Coronary artery (tissue), 2 donors: ENCODE measurements around the gene R3HDM4.
"Not testable (repeated sequence)": the region's sequence is repeated elsewhere in the genome, so short reads cannot be mapped to it uniquely, and the experiment has no call there.

Experiments
- DNase-seq: peaks from one replicate; pipeline ENCODE4 v3.0.0-alpha.2; 2017; ENCODE audit warnings: low spot score
- H3K27ac ChIP-seq, 2 donors: fragments of 200-600 bp; sonication (generic); one replicate each; pipeline ENCODE4 v1.5.1; 2016 to 2019
- H3K4me3 ChIP-seq: fragments of 200-600 bp; sonication (generic); 2 replicates; pipeline ENCODE4 v1.5.1; 2016; ENCODE audit warnings: mild to moderate bottlenecking, moderate library complexity
- CTCF ChIP-seq: fragments of 200-600 bp; sonication (generic); IDR thresholded peaks from one replicate; pipeline ENCODE4 v1.5.1; 2019; ENCODE audit warnings: antibody characterized with exemption

The R3HDM4 gene

GRCh38 chr19:913080-913748, at the start of gene R3HDM4:
R3HDM4 (minus strand) TSS chr19:913219; CDS start chr19:913157, 62 bp downstream.
- DNase-seq = no peak
- peak within 1 kb of the TSS; percentile 79 to 91 for H3K27ac ChIP-seq
- TF ChIP-seq CTCF = no peak
- H3K4me3 ChIP-seq = peak within 1 kb of the TSS; percentile 76

GRCh38 chr19:961866-962620, 49.0 kb upstream of the R3HDM4 start:
- TF ChIP-seq CTCF = no peak
- no peak overlapping the region for H3K27ac ChIP-seq
- no peak overlapping the region for H3K4me3 ChIP-seq
- DNase-seq = no peak

GRCh38 chr19:960601-960938, 47.6 kb upstream of the R3HDM4 start:
- TF ChIP-seq CTCF = no peak
- Histone ChIP-seq H3K27ac (no peak overlapping the region), H3K4me3 (no peak overlapping the region)
- DNase-seq = no peak

GRCh38 chr19:960020-960419, 47.0 kb upstream of the R3HDM4 start:
- no peak for TF ChIP-seq CTCF
- Histone ChIP-seq H3K27ac (no peak overlapping the region), H3K4me3 (no peak overlapping the region)
- DNase-seq = no peak

GRCh38 chr19:958967-959855, 46.2 kb upstream of the R3HDM4 start:
- TF ChIP-seq CTCF = no peak
- Histone ChIP-seq H3K27ac (no peak overlapping the region), H3K4me3 (no peak overlapping the region)
- DNase-seq = no peak

GRCh38 chr19:957578-957977, 44.6 kb upstream of the R3HDM4 start:
- not testable (repeated sequence) for DNase-seq, H3K4me3 ChIP-seq, H3K27ac ChIP-seq

GRCh38 chr19:956766-957440, 43.9 kb upstream of the R3HDM4 start:
- TF ChIP-seq CTCF = no peak
- Histone ChIP-seq H3K4me3 (no peak overlapping the region), H3K27ac (no peak overlapping the region)
- DNase-seq = no peak
